DND-41 (cell line): ENCODE results near the gene NCAPH2.
"Not testable (repeated sequence)": the region's sequence is repeated elsewhere in the genome, so short reads cannot be mapped to it uniquely, and the experiment has no call there.

Experiments
- CTCF ChIP-seq: IDR thresholded peaks from 2 replicates; pipeline ENCODE4 v1.5.1; 2012; ENCODE audit warnings: borderline replicate concordance, low read length, moderate library complexity, mild to moderate bottlenecking; ENCODE audit not compliant: poor library complexity, severe bottlenecking; ENCODE audit errors: extremely low read depth
- EZH2 ChIP-seq: IDR thresholded peaks from 3 replicates; pipeline ENCODE4 v1.6.1; 2012; ENCODE audit warnings: borderline replicate concordance, low read depth, mild to moderate bottlenecking, moderate library complexity, low read length, inconsistent platforms; ENCODE audit not compliant: severe bottlenecking

GRCh38 chr22:50520184-50520583 lies 12.2 kb downstream of the NCAPH2 start:
- TF ChIP-seq CTCF, EZH2: not testable (repeated sequence)
